Measurements from ENCODE around the gene CCT6B. TPM values are rescaled to one million over a fixed set of nuclear protein-coding genes. Genes with fewer than 3 reads are reported as not detected.

The CCT6B gene, protein sequence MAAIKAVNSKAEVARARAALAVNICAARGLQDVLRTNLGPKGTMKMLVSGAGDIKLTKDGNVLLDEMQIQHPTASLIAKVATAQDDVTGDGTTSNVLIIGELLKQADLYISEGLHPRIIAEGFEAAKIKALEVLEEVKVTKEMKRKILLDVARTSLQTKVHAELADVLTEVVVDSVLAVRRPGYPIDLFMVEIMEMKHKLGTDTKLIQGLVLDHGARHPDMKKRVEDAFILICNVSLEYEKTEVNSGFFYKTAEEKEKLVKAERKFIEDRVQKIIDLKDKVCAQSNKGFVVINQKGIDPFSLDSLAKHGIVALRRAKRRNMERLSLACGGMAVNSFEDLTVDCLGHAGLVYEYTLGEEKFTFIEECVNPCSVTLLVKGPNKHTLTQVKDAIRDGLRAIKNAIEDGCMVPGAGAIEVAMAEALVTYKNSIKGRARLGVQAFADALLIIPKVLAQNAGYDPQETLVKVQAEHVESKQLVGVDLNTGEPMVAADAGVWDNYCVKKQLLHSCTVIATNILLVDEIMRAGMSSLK
- 1 to 10 TPM; 2.4 to 4.6 (median 4.0) TPM for total RNA-seq

DNA sequence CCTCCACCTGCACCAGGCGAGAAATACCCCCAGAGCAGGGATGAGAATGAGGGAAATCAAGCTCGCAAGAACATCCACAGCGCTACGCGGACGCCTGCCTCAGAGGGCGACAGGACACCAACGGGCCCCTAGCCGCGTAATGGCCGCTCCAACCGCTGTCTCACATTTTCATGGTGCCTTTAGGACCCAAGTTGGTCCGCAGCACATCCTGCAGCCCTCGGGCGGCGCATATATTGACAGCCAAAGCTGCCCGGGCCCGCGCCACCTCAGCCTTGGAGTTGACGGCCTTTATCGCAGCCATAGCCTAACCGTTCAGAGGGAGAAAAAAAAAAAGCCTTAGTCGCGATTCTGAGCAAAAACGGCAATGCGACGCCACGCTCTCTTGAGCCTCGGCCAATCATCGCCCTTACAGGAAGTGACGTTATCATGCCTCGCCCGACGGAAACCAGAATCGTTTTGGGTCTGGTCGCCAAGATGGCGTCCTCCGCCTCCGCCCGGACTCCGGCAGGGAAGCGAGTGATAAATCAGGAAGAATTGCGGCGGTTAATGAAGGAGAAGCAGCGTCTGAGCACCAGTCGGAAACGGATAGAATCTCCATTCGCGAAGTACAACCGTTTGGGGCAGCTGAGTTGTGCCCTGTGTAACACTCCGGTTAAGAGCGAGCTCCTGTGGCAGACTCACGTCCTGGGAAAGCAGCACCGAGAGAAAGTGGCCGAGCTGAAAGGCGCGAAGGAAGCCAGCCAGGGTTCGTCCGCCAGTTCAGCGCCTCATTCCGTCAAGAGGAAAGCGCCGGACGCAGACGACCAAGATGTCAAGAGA, at the start of gene CCT6B, which contains the start of gene ZNF830:
CCT6B (minus strand) TSS at position 368 of the 819 bp plus-strand sequence; CDS start at position 301, 67 bp downstream.
ZNF830 (plus strand) TSS at position 448 of the 819 bp plus-strand sequence; CDS start at position 475, 27 bp downstream.
- TF ChIP-seq, protein P1, sequence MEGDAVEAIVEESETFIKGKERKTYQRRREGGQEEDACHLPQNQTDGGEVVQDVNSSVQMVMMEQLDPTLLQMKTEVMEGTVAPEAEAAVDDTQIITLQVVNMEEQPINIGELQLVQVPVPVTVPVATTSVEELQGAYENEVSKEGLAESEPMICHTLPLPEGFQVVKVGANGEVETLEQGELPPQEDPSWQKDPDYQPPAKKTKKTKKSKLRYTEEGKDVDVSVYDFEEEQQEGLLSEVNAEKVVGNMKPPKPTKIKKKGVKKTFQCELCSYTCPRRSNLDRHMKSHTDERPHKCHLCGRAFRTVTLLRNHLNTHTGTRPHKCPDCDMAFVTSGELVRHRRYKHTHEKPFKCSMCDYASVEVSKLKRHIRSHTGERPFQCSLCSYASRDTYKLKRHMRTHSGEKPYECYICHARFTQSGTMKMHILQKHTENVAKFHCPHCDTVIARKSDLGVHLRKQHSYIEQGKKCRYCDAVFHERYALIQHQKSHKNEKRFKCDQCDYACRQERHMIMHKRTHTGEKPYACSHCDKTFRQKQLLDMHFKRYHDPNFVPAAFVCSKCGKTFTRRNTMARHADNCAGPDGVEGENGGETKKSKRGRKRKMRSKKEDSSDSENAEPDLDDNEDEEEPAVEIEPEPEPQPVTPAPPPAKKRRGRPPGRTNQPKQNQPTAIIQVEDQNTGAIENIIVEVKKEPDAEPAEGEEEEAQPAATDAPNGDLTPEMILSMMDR (IDR thresholded peaks at IDR 0.05), result no peak
- ATAC-seq (ENCODE audit: low FRiP score) (peak; percentile 94), DNase-seq (ENCODE audit: low spot score) (peak; percentile 77)

DNA sequence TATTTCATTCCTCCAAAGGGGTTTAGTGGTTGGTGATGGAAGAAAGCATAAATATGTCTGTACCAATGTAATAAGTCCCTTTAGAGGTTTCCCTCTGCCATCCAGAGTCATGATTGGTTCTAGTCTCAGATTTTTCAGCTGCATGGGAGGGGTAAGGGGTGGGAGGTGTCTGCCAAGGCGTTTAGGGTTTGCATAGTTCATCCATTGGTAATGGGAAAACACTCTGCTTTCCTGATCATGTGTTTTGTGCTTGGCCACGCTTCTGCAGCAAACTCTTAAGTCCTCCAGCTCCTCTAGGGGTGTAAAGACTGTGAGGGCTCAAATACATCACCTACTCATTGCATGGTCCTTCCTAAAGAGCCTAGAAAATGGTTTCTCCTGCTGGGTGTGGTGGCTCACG, 48.8 kb upstream of the CCT6B start:
- ATAC-seq (ENCODE audit: low FRiP score), result no peak
- TF ChIP-seq, protein P1 (IDR thresholded peaks at IDR 0.05), result no peak
- no peak for DNase-seq (ENCODE audit: low spot score)

DNA sequence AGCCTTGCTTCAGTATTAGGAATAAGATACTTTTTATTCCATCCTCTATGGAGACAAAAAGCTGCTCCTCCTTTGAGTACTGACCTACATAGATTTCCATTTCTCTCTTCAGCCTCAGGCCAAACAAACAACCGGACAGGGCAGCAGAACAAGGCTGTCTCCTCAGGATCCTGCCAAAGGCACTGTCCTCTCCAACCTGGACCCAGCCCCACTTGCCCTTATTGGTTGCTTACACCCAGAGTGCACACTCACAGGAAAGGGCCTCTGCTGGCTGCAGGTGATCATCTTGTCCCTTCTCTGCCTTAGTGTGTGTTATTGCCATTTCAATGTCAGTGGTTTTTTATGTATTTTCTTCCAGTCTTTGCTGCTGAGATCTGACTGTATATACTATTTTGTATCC, 45.7 kb upstream of the CCT6B start:
- DNase-seq (ENCODE audit: low spot score), result no peak
- TF ChIP-seq, protein P1 (IDR thresholded peaks at IDR 0.05), result no peak
- no peak for ATAC-seq (ENCODE audit: low FRiP score)

DNA sequence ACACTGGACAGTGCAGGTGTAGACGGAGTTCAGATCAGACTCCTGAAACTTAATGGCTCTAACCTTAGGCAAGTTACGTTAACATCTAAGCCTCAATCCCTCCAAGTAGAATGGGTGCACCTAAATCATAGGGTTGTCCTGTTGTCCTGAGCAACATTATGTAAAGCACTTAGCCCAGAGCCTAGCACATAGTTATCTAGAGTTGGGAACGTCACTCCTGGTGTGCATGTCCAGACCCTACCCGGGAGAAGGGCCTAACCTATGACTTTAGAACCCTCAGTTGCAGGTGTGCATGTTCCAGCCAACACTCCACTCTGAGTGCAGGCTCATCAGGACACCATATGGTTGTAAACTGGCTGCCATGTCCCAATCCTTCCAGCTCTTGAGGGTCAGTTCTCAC, 45.1 kb upstream of the CCT6B start:
- TF ChIP-seq, protein P1 (IDR thresholded peaks at IDR 0.05), result no peak
- DNase-seq (ENCODE audit: low spot score) (no peak), ATAC-seq (ENCODE audit: low FRiP score) (no peak)

DNA sequence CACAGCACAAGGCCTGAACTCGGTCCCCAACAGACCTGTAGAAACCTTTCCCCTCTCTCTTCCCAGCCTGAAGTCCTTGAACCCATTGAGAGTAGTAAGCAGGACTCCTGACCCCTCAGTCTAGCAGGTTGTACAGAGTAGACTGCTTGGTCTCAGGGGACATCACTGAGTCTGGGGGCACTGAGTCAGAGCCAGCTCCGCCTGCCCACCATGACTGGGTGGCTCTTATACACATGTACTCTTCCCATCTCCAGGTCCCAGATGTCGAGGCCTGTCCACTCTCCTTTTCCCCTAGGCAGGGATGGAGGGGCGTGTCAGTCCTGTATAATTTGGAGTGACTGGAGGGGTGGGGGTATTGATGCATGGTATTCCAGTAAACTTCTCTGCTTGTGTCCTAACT, 42.5 kb upstream of the CCT6B start:
- no peak for DNase-seq (ENCODE audit: low spot score)
- no peak for ATAC-seq (ENCODE audit: low FRiP score)
- TF ChIP-seq, protein P1 (IDR thresholded peaks at IDR 0.05), result no peak

DNA sequence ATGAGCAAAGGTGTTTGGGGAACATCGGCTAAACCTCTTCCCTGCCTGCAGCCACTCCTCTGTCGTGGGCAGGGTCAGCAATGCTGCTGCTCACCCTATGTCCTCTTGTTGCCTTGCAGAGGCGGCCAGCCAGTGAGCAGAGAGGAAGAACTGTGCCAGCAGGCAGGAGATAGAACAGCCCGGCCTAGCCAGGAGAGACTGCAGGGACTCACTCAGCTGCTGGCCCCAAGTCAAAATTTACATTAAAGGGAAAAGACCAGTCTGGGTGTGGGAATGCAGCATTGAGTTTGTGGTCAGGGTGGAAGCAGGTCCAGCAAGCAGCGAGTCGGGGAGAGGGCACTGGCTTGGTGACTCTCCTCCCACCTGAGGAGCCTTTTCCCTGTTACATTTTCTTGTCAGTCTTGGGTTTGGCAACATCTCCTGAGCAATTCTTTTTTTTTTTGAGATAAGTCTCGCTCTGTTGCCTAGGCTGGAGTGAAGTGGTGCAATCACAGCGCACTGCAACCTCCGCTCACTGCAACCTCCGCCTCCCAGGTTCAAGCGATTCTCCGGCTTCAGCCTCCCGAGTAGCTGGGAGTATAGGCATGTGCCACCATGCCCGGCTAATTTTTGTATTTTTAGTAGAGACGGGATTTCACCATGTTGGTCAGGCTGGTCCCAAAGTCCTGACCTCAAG, 41.8 kb upstream of the CCT6B start:
- DNase-seq (ENCODE audit: low spot score), result no peak
- no peak for ATAC-seq (ENCODE audit: low FRiP score)
- TF ChIP-seq, protein P1 (IDR thresholded peaks at IDR 0.05), result no peak

Data from omental fat pad (tissue), 4 donors.